Erythroblast (primary cell): ENCODE results near the gene DISC1.

Source experiments
- GATA1 ChIP-seq: IDR thresholded peaks from 2 replicates; pipeline ENCODE4 v1.6.1; 2011; ENCODE audit warnings: low read depth, mild to moderate bottlenecking, control low read depth, low read length, moderate library complexity
- POLR2A ChIP-seq: IDR thresholded peaks from 2 replicates; pipeline ENCODE4 v1.6.1; 2011; ENCODE audit warnings: mild to moderate bottlenecking, low read length

GRCh38 chr1:231924180-231924579, 297.6 kb downstream of the DISC1 start:
- TF ChIP-seq POLR2A: no peak
- TF ChIP-seq GATA1: no peak
